ENCODE data around the gene HAPSTR1.

DNA sequence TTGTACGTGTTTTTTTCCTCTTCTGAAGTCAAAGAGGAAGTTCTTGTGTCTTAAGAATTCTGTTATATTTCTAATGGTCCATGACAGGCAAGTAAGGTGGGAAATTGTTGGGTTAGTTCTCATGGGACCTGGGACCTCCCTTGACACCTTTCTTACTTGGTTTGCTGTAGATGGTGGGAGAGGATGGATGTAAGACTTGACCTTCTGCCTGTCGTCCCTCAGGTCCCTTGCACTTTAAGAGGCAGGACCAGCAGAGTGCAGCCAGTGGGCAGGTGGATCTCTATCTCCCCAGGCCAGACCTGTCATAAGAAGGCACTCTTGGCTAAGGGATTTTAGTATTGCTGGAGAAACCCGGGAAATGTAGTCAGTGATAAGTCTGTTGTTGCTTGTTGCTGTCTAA is 12.1 kb downstream of the HAPSTR1 start:
- TF ChIP-seq, protein P1, sequence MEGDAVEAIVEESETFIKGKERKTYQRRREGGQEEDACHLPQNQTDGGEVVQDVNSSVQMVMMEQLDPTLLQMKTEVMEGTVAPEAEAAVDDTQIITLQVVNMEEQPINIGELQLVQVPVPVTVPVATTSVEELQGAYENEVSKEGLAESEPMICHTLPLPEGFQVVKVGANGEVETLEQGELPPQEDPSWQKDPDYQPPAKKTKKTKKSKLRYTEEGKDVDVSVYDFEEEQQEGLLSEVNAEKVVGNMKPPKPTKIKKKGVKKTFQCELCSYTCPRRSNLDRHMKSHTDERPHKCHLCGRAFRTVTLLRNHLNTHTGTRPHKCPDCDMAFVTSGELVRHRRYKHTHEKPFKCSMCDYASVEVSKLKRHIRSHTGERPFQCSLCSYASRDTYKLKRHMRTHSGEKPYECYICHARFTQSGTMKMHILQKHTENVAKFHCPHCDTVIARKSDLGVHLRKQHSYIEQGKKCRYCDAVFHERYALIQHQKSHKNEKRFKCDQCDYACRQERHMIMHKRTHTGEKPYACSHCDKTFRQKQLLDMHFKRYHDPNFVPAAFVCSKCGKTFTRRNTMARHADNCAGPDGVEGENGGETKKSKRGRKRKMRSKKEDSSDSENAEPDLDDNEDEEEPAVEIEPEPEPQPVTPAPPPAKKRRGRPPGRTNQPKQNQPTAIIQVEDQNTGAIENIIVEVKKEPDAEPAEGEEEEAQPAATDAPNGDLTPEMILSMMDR (IDR thresholded peaks at IDR 0.05), result no peak
- TF ChIP-seq POLR2A (IDR thresholded peaks at IDR 0.05), result no peak

Data from body of pancreas (tissue), 4 donors.